GM04503 (cell line): ENCODE results near the gene SNRPD1.
"Not testable (repeated sequence)": the region's sequence is repeated elsewhere in the genome, so short reads cannot be mapped to it uniquely, and the experiment has no call there.

Experiments used
- DNase-seq: peaks from one replicate; pipeline ENCODE4 v3.0.0-alpha.2; 2012; ENCODE audit warnings: low read depth

Gene SNRPD1

DNA sequence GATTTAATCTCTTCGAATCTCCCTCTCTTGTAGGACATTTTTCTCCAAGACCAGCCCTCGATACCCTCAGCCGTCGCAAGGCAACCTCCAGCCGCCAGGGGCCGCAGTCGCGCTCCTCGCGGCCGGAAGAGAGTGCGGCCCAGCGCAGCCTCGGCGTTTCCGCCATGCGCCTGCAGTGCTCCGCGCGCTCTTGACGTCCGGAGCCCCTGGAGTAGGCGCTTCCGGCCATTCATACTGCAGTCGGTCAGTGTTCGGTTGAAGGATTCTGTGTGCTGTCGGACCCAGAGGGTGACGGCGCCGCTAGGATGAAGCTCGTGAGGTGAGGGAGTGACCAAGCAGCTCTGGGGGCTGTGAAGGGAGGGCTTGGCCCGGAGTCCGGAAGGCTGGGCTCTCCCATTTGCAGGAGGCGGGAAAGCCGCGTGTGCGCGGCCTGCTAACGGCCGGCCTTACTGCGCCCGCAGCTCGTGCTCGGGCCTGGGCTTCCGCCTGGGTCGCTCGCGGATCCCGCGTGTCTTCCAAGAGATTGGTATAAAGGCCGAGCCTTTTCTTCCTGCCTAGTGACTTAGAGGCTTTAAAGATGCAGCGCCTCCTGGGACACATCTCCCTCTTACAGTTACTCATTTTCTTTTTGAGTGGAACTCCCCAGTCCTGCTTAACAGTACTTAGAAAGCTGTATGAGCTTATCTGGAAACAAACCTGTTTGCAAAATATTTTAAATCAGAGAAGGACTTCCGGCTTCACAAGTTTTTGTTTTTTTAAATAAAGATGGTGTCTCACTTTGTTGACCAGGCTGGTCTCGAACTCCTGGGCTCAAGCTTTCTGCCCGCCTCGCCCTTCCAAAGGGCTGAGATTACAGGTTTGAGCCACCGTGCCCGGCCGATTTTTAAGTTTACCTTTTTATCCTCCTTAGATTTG, at the start of gene SNRPD1:
TSS of gene SNRPD1 (plus strand) at position 190 of the 915 bp plus-strand sequence. CDS start at position 306, 116 bp downstream.
- DNase-seq: peak; percentile 55

DNA sequence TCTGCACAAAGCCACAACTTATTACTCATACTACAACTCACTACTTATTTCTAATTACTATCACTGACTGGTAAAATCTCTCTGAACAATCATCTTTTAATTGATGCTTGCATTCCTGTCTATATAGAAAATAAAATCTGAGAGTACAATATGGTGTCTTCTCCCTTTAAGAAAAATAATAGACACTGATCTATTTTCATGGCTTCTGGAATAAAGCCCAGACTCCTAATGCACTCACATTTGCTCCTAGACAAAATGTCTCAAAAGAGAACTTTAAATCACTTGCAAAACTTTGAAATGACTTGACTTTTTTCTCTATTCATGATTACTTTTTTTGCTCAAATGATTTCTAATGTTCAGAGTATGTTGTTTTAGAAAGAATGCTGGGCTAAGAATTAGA, 40.3 kb upstream of the SNRPD1 start:
- peak; percentile 1 for DNase-seq

DNA sequence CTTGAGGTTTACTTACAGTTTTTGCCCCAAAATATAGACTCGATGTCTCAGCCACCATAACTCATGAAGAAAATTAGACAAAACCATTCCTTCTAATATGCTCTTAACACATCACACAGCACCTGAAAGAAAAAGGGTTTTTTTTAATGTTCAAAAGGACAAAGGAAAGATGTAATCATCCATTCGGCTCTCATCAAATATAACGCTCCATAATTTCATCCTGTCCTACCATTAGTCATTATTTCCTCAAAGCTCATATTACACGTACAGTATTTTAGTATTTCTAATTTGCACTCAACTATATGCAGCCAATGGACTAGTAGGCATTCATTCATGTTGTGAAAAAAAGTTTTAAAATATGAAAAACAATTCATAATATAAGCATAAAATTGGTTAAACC, 36.5 kb upstream of the SNRPD1 start:
- no peak for DNase-seq

DNA sequence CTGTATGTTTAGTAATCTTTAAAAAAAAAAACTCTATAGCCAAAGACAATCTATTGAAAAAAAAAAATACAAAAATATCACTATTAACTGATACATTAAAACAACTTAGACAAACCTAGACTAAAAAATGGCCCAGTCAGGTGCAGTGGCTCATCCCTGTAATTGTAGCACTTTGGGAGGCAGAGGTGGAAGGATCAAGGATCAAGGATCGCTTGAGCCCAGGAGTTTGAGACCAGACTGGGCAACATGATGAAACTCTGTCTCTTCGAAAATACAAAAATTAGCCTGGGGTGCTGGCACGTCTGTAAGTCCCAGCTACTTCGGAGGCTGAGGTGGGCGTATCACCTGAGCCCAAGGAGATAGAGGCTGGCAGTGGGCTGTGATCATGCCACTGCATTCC, 27.7 kb upstream of the SNRPD1 start:
- no peak for DNase-seq

DNA sequence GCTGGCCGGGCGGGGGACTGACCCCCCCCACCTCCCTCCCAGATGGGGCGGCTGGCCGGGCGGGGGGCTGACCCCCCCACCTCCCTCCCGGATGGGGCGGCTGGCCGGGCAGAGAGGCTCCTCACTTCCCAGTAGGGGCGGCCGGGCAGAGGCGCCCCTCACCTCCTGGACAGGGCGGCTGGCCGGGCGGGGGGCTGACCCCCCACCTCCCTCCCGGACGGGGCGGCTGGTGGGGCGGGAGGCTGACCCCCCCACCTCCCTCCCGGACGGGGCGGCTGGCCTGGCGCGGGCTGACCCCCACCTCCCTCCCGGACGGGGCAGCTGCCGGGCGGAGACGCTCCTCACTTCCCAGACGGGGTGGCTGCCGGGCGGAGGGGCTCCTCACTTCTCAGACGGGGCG, 19.8 kb upstream of the SNRPD1 start:
- DNase-seq: not testable (repeated sequence)

DNA sequence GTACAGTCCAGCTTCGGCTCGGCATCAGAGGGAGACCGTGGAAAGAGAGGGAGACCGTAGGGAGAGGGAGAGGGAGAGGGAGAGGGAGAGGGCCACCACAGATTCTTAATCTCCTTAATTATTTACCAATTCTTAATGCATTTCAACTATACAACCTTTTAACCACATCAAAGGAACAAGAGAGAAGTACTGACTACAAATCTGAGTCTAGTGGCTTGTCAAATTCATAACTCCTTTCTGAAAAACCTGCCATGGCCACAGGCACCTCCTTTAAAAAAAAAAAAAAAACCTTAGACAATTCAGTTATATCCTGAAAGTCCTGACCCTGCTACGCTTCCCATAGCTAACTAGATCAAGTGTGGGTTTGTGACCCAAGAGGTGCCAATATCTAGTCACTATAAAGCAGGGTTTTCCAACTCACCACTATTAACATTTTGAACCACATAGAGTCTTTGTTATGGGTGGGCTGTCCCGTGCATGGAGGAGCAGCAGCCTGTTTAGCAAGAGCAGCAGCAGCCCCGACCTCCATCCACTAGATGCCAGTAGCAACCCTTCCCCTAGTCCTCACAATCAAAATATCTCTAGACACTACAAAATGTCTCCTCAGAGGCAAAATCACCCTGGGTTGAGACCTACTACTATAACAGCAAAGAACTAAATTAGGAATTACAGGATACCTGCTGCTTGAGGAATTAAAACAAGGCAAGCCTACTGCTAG, 18.4 kb upstream of the SNRPD1 start:
- DNase-seq: no peak

DNA sequence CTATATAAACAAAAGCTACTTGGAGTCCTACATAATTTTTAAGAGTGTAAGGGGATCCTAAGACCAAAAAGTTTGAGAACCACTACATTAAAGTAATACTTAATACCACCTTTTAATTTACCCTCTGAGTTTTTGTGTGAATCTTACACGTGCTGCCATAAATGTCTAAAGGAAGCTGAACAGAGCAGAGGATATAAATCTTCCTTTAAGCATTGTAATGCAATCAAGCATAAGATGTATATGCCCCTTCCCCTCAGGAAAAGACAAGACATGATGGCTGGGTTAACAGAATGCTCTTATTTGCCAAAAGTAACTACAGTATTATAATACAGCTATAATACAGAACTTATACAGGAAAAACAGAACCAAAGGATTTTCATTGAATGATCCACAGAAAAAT, 14.5 kb upstream of the SNRPD1 start:
- DNase-seq: no peak

DNA sequence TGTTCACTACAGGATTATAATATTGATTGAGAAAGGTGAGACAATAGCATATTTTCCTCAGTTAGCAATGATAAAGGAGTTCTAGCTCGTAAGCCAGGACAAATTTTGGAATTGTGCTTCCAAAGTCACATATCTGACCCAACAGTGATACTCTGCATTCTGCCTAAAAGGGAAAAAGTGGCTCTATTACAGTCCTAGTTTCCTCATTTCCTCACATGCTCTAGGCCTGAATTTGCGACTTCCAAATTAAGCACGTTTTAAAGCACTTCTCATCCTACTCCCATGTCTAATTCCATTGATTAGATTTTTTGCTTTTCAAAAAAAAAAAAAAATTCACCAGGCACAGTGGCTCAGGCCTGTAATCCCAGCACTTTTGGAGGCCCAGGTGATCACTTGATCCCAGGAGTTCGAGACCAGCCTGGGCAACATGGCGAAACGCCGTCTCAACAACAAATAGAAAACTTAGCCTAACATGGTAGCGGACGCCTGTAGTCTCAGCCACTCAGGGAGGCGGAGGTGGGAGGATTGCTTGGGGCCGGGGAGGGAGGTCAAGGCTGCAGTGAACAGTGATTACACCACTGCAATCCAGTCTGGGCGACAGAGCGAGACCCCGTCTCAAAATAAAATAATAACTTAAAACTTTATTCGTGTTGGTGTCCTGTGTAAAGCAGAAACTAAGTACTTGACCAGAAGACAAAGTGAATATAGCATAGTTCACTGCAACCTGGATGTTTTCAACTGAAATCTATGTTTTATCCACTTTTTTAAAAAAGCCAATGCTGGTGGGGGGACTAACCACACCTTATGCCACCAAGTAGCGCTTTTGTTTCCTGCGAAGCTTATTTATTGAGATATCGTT, 13.2 kb upstream of the SNRPD1 start:
- no peak for DNase-seq

DNA sequence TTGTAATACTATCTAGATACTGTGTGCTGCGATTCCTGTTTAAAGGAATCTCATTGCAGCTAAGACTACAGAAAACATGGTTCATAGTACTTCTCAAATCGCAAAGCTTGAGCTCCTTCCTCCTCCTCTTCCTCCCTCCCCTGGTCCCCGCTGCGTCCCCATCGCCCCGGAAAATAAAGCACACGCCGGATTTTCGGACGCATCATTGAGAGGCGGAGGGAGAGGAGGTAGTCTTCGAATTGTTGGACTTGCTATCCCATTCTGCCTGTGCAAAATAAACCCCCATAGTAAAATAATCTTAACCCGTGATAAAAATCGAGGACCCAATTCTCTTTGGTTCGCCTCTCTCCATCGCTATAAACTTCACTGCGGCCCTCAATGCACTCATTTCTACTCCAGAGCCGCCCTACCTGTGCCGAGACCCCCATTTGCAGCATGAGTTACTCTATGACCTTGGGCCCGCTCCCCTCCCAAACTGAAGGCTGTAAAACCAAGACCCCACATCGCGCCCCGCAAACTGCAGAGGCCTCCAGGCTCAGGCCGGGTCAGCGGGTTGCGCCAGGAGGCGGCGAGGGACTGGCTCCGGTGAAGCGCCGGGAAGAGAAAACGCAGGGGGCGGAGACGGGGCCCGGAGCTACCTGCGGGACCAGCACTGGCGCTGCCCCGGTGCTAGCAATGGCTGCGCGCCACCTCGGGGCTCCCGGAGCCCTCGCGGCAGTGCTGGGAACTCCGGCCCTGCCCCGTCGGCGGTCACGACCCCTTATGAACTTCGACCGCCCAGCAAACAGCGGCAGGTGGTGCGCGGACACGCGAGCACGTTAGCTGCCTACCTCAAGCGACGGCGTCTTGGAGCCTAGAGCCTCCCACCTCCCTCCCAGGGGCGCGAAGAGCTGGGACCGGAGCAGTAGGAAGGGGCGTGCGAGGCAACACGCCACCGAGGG, 12.3 kb upstream of the SNRPD1 start:
- peak; percentile 1 for DNase-seq

DNA sequence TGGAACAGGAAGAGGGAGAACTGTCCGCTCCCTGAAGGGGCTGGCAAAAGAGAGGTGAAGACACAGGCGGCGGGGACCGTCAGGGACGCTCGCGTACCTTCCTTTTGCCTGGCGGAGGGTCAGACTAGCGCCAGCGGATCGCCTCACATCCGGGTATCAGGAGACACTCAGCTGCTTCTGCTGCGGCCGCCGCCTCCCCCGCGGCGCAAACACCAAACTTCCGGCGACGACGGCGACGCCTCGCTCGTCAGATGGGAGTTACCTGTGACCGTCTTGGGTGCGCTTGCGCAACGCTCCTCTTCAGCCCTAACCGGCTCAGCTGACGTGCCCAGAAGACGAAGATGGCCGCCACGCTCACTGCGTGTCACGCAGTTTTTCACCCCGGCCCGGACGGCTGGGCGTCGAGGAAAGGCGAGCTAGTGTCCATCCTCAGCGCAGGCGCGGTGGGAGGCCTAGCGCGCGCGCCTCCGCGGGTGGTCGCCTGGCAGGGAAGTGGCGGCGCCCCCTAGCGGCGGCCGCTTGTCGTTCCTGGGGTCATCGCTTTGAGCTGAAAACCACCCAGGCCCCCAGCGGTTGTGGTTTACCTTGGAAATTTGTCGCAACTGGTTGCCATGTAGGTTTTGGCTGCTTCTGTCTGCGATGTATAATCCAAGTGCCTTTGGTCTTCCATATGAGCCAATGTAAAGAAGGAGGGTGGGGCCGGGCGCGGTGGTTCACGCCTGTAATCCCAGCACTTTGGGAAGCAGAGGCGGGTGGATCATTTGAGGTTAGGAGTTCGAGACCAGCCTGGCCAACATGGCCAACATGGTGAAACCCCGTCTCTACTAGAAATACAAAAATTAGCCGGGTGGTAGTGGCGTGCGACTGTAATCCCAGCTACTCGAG, 11.3 kb upstream of the SNRPD1 start, which contains the start of gene ESCO1:
TSS of gene ESCO1 (minus strand) at position 179 of the 885 bp plus-strand sequence. CDS start 25,861 bp downstream, outside the sequence.
- DNase-seq: peak; percentile 82

DNA sequence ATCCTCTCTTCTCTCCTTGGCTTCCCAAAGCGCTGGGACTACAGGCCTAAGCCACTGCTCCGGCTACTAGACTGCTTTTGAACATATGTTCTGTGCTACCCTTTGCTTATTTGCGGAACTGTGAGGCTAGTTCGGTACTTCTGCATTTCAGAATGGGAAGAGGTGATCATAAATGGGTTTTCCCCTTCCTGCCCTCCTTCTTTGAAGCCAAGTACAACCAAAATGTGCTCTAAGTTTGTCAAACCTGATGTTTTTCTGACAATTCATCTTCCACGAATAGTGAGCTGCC, 9.9 kb upstream of the SNRPD1 start:
- no peak for DNase-seq

DNA sequence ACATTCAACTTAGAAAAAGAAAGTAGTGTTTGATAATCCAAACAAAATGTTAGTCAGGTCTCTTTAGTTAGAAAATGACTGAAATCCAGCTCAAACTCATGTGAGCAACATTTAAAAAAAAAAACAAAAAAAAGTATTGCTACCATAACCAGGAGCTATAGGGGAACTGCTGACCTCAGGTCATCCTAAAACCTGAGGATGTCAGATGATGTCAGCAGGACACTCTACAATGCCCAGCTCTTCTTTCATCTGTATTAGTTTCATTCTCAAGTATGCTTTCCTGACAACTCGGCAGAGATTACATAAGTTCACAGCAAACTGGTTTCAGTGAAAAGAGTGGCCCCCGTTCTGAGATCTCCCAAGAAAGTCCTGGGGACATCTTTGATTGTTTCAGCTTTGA, 7.4 kb upstream of the SNRPD1 start:
- DNase-seq: no peak

DNA sequence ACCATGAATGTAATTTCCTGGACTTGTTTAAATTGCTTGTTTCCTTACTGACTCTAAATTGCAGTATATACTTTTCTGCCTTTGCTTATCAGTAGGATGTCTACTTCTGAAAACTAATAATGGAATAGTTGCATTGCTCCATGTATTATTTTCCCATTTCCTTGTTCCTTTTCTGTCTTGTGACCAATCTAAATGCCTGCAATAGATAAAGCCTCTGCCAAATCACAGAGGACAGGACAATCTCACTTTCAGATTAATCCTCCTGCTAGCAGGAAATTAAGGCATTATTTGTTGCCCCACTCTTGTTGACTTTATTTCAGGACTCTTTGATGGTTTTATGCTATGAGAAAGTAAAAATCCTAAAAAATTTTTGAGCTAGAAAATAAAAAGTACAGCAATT, 6.9 kb upstream of the SNRPD1 start:
- no peak for DNase-seq

DNA sequence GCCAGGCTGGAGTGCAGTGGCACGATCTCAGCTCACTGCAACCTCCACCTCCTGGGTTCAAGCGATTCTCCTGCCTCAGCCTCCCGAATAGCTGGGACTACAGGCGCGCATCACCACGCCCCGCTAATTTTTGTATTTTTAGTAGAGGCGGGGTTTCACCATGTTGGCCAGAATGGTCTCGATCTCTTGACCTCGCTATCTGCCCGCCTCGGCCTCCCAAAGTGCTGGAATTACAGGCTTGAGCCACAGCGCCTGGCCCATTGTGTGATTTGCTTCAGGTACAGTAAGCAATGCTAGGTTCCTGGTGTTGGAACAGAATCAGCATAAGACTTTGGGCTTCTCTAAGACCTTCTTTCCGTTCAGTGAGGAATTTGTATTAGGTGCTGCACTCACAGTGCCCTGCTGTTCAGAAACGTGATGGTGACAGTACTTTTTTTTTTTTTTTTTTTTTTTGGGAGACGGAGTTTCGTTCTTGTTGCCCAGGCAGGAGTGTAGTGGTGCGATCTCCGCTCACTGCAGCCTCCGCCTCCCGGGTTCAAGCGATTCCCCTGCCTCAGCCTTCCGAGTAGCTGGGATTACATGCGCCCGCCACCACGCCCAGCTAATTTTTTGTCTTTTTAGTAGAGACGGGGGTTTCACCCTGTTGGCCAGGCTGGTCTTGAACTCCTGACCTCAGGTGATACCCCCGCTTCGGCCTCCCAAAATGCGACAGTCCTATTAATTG, 551 bp upstream of the SNRPD1 start:
- DNase-seq: not testable (repeated sequence)

DNA sequence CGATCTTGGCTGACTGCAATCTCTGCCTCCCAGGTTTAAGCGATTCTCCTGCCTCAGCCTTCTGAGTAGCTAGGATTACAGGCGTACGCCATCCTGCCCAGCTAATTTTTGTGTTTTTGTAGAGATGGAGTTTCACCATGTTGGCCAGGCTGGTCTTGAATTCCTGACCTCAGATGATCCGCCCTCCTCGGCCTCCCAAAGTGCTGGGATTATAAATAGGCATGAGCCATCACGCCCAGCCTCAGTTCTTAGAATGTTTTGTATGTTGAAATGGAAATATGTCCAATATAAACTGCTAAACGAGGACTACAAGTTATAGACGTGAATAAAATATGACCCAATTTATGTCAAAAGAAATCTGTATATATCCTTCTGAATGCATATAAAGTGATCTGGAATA, 9.5 kb downstream of the SNRPD1 start:
- DNase-seq: not testable (repeated sequence)

DNA sequence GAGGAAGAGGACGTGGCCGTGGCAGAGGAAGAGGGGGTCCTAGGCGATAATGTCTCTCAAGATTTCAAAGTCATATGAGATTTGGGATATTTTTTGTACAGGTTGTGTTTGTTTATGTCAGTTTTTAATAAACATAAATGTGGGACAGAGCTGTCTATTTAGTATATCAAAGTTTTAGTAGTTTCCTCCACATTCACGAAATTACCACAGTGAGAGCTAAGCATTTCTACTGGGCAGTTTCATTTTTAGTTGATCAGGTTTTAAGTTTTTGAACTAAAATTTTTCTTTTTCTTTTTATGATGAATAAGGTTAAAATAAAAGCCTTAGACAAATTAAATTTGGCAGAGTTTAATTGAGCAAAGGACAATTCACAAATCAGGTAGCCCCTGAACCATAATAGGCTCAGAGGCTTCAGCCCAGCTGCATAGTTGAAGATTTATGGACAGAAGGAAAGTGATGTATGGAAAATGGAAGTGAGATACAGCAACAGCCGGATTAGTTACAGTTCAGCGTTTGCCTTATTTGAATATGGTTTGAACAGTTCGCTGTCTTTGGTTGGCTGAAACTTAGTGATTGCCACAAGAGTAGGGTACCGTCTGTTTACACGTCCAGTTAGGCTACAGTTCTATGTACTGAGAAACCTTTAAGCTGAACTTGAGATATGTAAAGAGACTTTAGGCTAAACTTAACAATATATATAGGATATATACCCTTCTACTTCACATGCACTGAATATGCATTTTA, 17.1 kb downstream of the SNRPD1 start:
- no peak for DNase-seq

DNA sequence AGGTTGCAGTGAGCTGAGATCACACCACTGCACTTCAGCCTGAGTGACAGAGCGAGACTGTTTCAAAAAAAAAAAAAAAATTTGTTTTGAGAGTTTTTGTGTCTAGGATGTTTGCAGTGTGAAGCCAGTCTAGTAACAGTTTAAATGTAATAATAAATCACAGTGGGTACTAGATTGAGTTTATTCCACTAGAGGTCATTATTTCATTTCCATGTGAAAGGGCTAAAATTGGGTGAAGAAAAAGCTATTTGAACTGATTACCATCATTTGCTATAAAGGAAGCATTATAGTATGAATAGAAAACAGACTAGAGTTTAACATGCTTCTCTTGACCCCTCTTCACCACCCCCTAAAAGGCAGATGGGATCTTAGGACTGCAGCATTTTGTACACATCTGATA, 20.3 kb downstream of the SNRPD1 start:
- no peak for DNase-seq

DNA sequence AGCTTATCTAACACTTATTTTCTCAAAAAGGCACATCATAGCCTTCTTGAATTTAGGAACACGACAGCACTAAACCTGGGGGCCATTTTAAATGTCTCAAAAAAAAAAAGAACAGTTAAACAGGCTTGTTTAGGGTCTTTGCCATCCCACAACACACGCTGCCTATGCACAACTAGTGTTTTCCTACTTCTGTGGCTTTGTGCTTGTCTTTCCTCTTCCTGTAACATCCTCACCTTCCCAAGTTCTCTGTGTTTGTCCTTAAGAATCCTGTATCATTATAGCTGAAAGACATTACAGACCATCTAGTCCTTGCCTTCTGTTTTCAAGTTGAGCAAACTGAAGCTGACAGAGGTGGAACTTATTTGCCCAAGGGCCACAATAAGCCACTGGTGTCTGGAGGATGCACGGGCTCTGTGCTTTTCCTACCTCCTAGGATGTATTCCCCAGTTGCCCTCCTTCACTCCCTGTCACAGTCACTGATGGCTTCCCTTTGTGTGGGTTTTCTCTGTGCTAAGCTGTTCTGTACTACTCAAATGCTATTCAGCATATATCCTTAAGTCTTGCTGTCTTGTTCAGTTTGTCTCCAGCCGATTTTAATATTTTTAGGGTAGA, 22.6 kb downstream of the SNRPD1 start:
- DNase-seq: no peak
